Activated naive CD4-positive, alpha-beta T cell (primary cell): ENCODE results near the gene LYPD4.

ENCODE experiments used
- DNase-seq, 4 experiments: peaks; one replicate each; lab custom pipeline; 2025; lab: John Stamatoyannopoulos, UW

Gene LYPD4

GRCh38 chr19:41850381-41850780 is 5.9 kb upstream of the LYPD4 start:
- DNase-seq: no peak

GRCh38 chr19:41849067-41849466 is 4.6 kb upstream of the LYPD4 start:
- no peak for DNase-seq

- DNase-seq: no peak
Observed at GRCh38 chr19:41848666-41849065, 4.2 kb upstream of the LYPD4 start.

DNA sequence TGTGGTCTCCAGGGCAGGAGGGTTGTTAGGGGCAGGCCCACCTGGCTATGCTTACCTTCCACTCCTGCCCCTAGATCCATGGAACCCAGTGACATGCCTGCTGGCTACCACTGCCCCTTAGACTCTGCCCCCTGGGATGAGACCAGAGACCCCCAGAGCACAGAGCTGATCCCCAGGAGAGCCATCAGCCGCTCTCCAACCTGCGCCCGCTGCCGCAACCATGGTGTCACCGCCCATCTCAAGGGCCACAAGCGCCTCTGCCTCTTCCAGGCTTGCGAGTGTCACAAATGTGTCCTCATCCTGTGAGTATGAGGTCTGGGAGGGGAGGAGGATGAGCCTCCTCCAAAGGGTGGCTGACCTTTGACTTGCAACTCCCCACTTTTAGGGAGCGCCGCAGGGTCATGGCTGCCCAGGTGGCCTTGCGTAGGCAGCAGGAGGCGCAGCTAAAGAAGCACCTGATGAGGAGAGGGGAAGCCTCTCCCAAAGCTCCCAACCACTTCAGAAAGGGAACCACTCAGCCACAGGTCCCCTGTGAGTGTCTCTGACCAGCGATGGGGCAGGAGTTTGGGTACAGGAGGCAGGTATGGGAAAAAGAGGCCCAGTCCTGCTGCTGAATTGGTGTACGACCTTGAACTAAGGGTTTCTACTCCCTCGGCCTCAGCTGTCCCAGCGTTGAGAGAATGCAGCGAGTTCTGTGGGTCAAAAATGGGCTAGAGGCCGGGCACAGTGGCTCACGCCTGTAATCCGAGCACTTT is 3.0 kb upstream of the LYPD4 start:
- no peak for DNase-seq

GRCh38 chr19:41845051-41845590 is 638 bp upstream of the LYPD4 start:
- no peak for DNase-seq

DNA sequence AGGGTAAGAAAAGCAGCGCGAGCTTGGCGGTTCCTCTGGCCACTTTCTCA is 343 bp upstream of the LYPD4 start, which contains the start of gene DMRTC2:
Gene DMRTC2, plus strand, starts transcription at position 42 of the 50 bp plus-strand sequence. CDS start 2,387 bp downstream, outside the sequence.
- DNase-seq: no peak

DNA sequence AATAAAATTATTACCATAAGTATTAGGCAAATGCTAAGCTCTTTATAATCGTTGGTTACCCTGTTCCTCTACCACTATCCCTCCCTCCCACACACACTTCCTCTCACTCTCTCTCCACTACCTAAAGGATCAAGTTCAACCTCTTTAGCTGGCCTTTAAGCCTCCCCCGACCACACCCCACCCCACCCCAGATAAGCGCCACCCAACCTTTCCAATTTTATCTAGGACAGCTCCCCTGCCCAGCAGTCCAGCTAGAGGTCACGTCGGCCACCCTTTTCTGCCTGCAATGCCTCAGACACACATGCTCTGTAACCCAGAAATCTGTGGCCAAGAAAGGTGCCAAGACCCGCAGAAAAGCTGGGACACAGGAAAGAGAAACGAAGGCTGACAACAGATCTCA is 1.1 kb downstream of the LYPD4 start:
- no peak for DNase-seq

- no peak for DNase-seq
Observed at GRCh38 chr19:41839211-41839610, 5.3 kb downstream of the LYPD4 start.

- no peak for DNase-seq
Observed at GRCh38 chr19:41837981-41838708, 6.3 kb downstream of the LYPD4 start.

GRCh38 chr19:41821003-41821735 is 23.3 kb downstream of the LYPD4 start:
- DNase-seq: peak in 1 of 4 experiments; percentile 27

DNA sequence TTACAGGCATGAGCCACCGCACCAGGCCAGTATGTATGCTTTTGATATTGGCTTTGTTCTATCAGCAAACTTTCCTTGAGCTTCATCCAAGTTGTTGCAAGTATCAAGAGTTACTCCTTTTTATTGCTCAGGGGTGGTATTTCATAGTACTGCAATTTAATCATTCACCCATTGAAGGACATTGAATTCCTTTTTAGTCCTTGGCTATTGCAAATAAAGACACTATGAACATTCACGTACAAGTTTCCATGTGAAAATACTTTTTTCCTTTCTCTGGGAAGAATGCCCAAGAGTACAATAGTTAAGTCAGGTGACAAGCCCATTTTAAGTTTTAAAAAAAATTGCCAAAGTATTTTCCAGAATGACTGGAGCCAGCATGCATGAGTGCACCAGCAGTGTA is 27.7 kb downstream of the LYPD4 start:
- no peak for DNase-seq

- DNase-seq: no peak
Observed at GRCh38 chr19:41815301-41815700, 29.2 kb downstream of the LYPD4 start.

DNA sequence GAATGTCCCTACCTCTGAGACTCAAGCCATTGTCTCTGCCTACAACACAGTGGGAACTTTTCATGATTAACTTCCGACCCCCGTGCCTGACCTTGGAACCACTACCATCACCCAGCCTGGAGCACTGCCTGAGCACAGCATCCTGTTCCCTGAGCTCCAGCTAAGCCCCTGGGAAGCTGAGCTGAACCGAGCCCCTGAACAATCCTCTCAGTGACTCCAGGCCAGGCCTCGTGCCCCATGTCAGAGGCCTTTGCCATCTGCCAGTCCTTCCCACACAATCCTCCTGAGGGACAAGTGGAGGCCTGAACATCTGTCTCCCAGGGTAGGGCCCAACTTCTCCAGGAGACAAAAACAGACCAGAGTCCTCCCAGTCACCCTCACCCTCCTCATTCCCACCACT is 30.6 kb downstream of the LYPD4 start:
- no peak for DNase-seq

GRCh38 chr19:41811981-41812380 is 32.5 kb downstream of the LYPD4 start:
- no peak for DNase-seq

GRCh38 chr19:41811036-41811435 is 33.4 kb downstream of the LYPD4 start:
- DNase-seq: no peak

- no peak for DNase-seq
Observed at GRCh38 chr19:41810301-41810700, 34.2 kb downstream of the LYPD4 start.

- DNase-seq: no peak
Observed at GRCh38 chr19:41808663-41809566, 35.6 kb downstream of the LYPD4 start.

GRCh38 chr19:41807176-41807575 is 37.3 kb downstream of the LYPD4 start:
- DNase-seq: no peak

- no peak for DNase-seq
Observed at GRCh38 chr19:41804336-41804735, 40.1 kb downstream of the LYPD4 start.

DNA sequence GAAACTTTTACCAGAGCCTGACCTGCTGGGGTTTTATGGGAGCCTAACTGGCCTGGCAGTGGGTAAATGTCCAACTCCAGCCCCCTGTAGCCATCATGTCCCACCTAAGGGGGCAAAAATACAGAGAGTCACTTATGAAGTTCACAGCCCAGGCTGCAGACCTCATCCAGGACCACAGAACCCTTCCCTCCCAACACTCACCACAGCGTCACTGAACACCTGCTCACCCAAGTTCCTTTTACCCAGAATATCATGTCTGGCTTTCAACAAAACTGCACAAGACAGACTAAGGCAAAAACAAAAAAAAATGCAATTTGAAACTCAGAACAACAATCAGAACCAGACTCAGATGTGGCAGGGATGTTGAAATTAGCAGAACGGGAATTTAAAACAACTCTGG is 41.7 kb downstream of the LYPD4 start:
- DNase-seq: no peak

DNA sequence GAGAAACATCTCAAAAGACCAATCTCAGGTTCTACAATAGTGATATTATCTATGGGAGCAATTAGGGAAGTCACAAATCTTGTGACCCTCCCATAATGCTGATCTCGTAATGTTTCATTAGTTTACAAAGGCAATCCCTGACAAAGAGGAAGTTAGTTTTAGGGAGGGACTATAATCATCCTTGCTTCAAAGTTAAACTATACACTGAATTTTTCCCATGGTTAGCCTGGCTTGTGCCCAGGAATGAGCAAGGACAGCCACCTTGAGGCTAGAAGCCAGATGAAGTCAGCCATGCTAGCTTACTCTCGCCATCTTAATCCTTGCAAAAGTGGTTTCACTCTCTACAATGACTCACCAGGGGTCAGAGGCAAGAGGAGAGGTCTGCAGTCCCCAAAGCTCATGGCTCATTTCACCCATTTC is 42.7 kb downstream of the LYPD4 start:
- no peak for DNase-seq

DNA sequence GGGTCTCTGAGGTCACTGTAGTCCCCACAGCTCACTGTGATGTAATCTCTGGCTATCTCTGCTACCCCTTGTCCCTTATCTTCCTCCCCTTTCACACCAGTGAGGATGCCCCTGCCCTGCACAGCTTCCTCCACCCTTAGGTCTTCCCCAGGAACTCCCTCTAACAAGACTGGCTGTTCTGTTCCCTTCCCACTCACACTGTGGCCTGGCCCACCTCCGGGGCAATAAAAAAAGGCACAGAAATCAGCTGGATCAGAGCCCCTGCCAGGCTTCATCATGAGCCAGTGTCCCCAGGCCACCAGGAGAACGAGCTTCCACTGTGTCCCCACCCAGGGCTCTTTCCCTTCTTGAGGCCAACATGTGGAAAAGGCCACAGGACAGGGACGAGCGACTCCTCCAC is 43.5 kb downstream of the LYPD4 start:
- no peak for DNase-seq
